GM12892 (cell line): ENCODE results near the gene SFT2D2.

ENCODE experiments used
- POLR2A ChIP-seq: IDR thresholded peaks from 2 replicates; pipeline ENCODE4 v1.6.1; 2011; ENCODE audit warnings: low read depth, low read length, control low read depth
- POLR2AphosphoS5 ChIP-seq: IDR thresholded peaks from 2 replicates; pipeline ENCODE4 v1.6.1; 2011; ENCODE audit warnings: low read depth, low read length, control low read depth
- TAF1 ChIP-seq: IDR thresholded peaks from 2 replicates; pipeline ENCODE4 v1.6.1; 2011; ENCODE audit warnings: low read depth, mild to moderate bottlenecking, control low read depth, low read length, borderline replicate concordance

- TF ChIP-seq POLR2A (no peak), POLR2AphosphoS5 (no peak), TAF1 (no peak)
Measured at GRCh38 chr1:168195199-168196135, 30.3 kb upstream of the SFT2D2 start.
